ENCODE measurements around the gene OR8S1.

OR8S1 gene

DNA sequence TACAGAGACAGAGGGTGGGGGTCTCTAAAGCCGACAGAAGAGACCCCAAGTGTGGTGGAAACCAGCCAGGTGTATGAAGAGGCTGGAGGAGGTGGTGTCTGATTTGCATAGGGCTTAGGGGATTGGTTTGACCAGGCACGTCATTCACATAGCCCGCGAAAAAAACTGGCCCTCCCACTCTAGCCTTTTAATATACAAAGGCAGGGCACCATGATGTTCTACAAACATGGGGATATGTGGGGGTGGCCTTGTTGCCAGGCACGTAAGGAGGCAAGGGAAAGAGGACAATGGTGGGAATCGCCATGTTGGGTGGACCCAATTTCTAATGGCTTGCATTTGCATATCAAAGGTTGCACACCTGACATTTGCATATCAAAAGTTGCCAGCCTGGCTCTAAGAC, 31.2 kb downstream of the OR8S1 start:
- ATAC-seq (no peak), DNase-seq (no peak)

GRCh38 chr12:48557919-48558318, 32.5 kb downstream of the OR8S1 start:
- ATAC-seq (no peak), DNase-seq (no peak)

GRCh38 chr12:48567731-48568130, 42.3 kb downstream of the OR8S1 start:
- DNase-seq: no peak
- ATAC-seq: no peak

GRCh38 chr12:48569946-48570345, 44.5 kb downstream of the OR8S1 start, which contains the start of gene LALBA:
TSS of gene LALBA (minus strand) at chr12:48570046. CDS start at chr12:48570020, 26 bp downstream.
- no peak for DNase-seq
- no peak for ATAC-seq

GRCh38 chr12:48572326-48572725, 46.9 kb downstream of the OR8S1 start:
- ATAC-seq (no peak), DNase-seq (no peak)

Measured in stimulated activated naive CD8-positive, alpha-beta T cell treated with anti-CD3 and anti-CD28 coated beads, Interleukin-15, Interleukin-2, amounts not matched to agents 100 U/mL and 50 U/mL, for 24 hours (primary cell).